Gastrocnemius medialis (tissue), 4 donors: ENCODE results near the gene NXN.

Experiments
- CTCF ChIP-seq, 5 experiments: fragments of 450-650 bp in 3 of 5; fragments of 200-600 bp in 2 of 5; sonication (generic) in 2 of 5; IDR thresholded peaks in 4 of 5; conservative IDR thresholded peaks in 1 of 5; 1 replicate in 4 of 5; 2 replicates in 1 of 5; pipeline ENCODE4 v1.5.1; 2016 to 2019; ENCODE audit warnings: antibody characterized with exemption in 5 of 5, mild to moderate bottlenecking in 3 of 5, moderate library complexity in 3 of 5
- POLR2A ChIP-seq, 2 donors: fragments of 450-650 bp; IDR thresholded peaks; one replicate each; pipeline ENCODE4 v1.6.1; 2017; ENCODE audit warnings: antibody characterized with exemption in 2 of 2, mild to moderate bottlenecking in 2 of 2, moderate library complexity in 2 of 2

GRCh38 chr17:823501-823902, 156.1 kb downstream of the NXN start:
- TF ChIP-seq CTCF (IDR thresholded peaks at IDR 0.05 in 4 of 5, conservative IDR thresholded peaks at IDR 0.05 in 1 of 5) (no peak), POLR2A (IDR thresholded peaks at IDR 0.05) (no peak)
